PC-3 (cell line): ENCODE data around the gene RP2. TPM values are rescaled to one million over a fixed set of nuclear protein-coding genes. Genes with fewer than 3 reads are reported as not detected.

ENCODE experiments used
- ATAC-seq: fragments of 200-7000 bp; cut with Tn5 transposase; 2 replicates; pipeline ENCODE4 v1.9.1; 2020; ENCODE audit warnings: mild to moderate bottlenecking, moderate library complexity
- BruUV-seq: library from RNA; stranded (reverse); fragments of 400-500 nt; replicated peaks from 2 replicates; lab custom pipeline; 2021; lab: Mats Ljungman, UMichigan
- CTCF ChIA-PET: fragments of 300-600 bp; sonication (Branson Sonifier 250); formaldehyde crosslinking; loops from one replicate; lab custom pipeline; 2022; ENCODE audit warnings: antibody characterized with exemption; lab: Charles Lee
- POLR2A ChIA-PET: fragments of 300-600 bp; sonication (Branson Sonifier 250); formaldehyde crosslinking; loops from one replicate; lab custom pipeline; 2022; ENCODE audit warnings: antibody characterized with exemption; ENCODE audit not compliant: unreplicated experiment; lab: Charles Lee
- DNase-seq: peaks from one replicate; pipeline ENCODE4 v3.0.0-alpha.2; 2015
- H2AFZ ChIP-seq: fragments of 300-600 bp; sonication (generic); 2 replicates; pipeline ENCODE4 v1.6.0; 2016; ENCODE audit warnings: antibody characterized with exemption, low read length
- H3F3A ChIP-seq: fragments of 300-600 bp; sonication (generic); one replicate; pipeline ENCODE4 v1.6.0; 2017; ENCODE audit warnings: antibody characterized with exemption, low read length, control low read depth, mild to moderate bottlenecking; ENCODE audit not compliant: unreplicated experiment
- H3K27ac ChIP-seq: fragments of 300-600 bp; sonication (generic); 2 replicates; pipeline ENCODE4 v1.5.1; 2016; ENCODE audit warnings: mild to moderate bottlenecking, low read length
- H3K27me3 ChIP-seq: fragments of 300-600 bp; sonication (generic); 2 replicates; pipeline ENCODE4 v1.6.1; 2016; ENCODE audit warnings: low read length, mixed read lengths
- H3K36me3 ChIP-seq: fragments of 300-600 bp; sonication (generic); 2 replicates; pipeline ENCODE4 v1.6.1; 2016; ENCODE audit warnings: low read depth, mixed run types, low read length, mixed read lengths
- H3K4me1 ChIP-seq: fragments of 300-600 bp; sonication (generic); 2 replicates; pipeline ENCODE4 v1.5.1; 2016; ENCODE audit warnings: low read length; ENCODE audit not compliant: insufficient read depth
- H3K4me2 ChIP-seq: fragments of 300-600 bp; sonication (generic); 2 replicates; pipeline ENCODE4 v1.6.0; 2016; ENCODE audit warnings: low read length
- H3K4me3 ChIP-seq: fragments of 300-600 bp; sonication (generic); 2 replicates; pipeline ENCODE4 v1.5.1; 2016; ENCODE audit warnings: mild to moderate bottlenecking, low read length, mixed read lengths
- H3K79me2 ChIP-seq: fragments of 300-600 bp; sonication (generic); 2 replicates; pipeline ENCODE4 v1.6.1; 2017; ENCODE audit warnings: low read length, mixed read lengths
- H3K9ac ChIP-seq: fragments of 300-600 bp; sonication (generic); 2 replicates; pipeline ENCODE4 v1.6.0; 2016; ENCODE audit warnings: mild to moderate bottlenecking, low read length
- H3K9me2 ChIP-seq: fragments of 300-600 bp; sonication (generic); replicated peaks from 2 replicates; pipeline ENCODE4 v1.6.1; 2016; ENCODE audit warnings: mixed run types, low read length, mixed read lengths
- H3K9me3 ChIP-seq: fragments of 300-600 bp; sonication (generic); 2 replicates; pipeline ENCODE4 v1.6.1; 2016; ENCODE audit warnings: low read length, mixed read lengths
- H4K20me1 ChIP-seq: fragments of 300-600 bp; sonication (generic); 2 replicates; pipeline ENCODE4 v1.6.1; 2016; ENCODE audit warnings: low read length, mixed read lengths
- CTCF ChIP-seq: fragments of 300-600 bp; sonication (generic); conservative IDR thresholded peaks from 2 replicates; pipeline ENCODE4 v1.5.1; 2017; ENCODE audit warnings: antibody characterized with exemption, low read depth, mild to moderate bottlenecking, low read length
- EZH2 ChIP-seq: fragments of 300-600 bp; sonication (generic); IDR thresholded peaks from one replicate; pipeline ENCODE4 v1.6.1; 2017; ENCODE audit warnings: antibody characterized with exemption, mild to moderate bottlenecking, low read length; ENCODE audit not compliant: unreplicated experiment
- EZH2phosphoT487 ChIP-seq: fragments of 300-600 bp; sonication (generic); IDR thresholded peaks from 2 replicates; pipeline ENCODE4 v1.6.1; 2018; ENCODE audit warnings: mild to moderate bottlenecking, antibody characterized with exemption, low read length, borderline replicate concordance
- intact Hi-C: fragments of 100-400 bp; cut with micrococcal nuclease; formaldehyde crosslinking; loops from 2 replicates; pipeline ENCODE4 v1.9.0; 2023
- total RNA-seq: library from RNA; depleted of rRNA; stranded (reverse); fragments of >200 nt; gene quantifications from 2 replicates; pipeline ENCODE4 v1.2.3, GENCODE V29; 2014

The RP2 gene
- total RNA-seq, 1 experiment from 2014 or later: 11.0 TPM

GRCh38 chrX:46838486-46838870 lies 1.6 kb downstream of the RP2 start:
- DNase-seq (no peak), ATAC-seq (no peak)
- ChIA-PET CTCF (no interaction called here), POLR2A (interaction anchor here (0.6 to 0.7 kb wide), 2 partner anchors 47 to 297 kb away, joined by 6 read pairs; no protein-coding TSS in a partner anchor)
- H3K36me3 ChIP-seq: no peaks in the 10 kb centered on the region
- intact Hi-C loops: no loop called here
- peak overlapping the region; percentile 68 for H3K27ac ChIP-seq
- peaks cover 5% of the 10 kb centered on the region; the same call in 1 of the 2 replicates for H4K20me1 ChIP-seq
- H3F3A ChIP-seq: no peaks in the 10 kb centered on the region
- no TSS peak for BruUV-seq
- H3K9me2 ChIP-seq: no peaks in the 10 kb centered on the region
- peak overlapping the region; percentile 82 for H3K9ac ChIP-seq
- H3K27me3 ChIP-seq: no peaks in the 10 kb centered on the region
- TF ChIP-seq EZH2: no peak
- TF ChIP-seq EZH2phosphoT487: no peak
- no peak for TF ChIP-seq CTCF
- peaks cover 13% of the 10 kb centered on the region for H3K4me1 ChIP-seq
- H3K79me2 ChIP-seq: peaks cover 63% of the 10 kb centered on the region
- peak overlapping the region; percentile 89 for H3K4me2 ChIP-seq
- peak overlapping the region; percentile 84; the same call in 1 of the 2 replicates for H2AFZ ChIP-seq
- no peaks in the 10 kb centered on the region for H3K9me3 ChIP-seq
- peak overlapping the region; percentile 82 for H3K4me3 ChIP-seq

- Histone ChIP-seq H3K27me3 (no peaks in the 10 kb centered on the region), H3F3A (no peaks in the 10 kb centered on the region), H3K27ac (peak overlapping the region; percentile 68), H3K4me3 (peak overlapping the region; percentile 82), H3K79me2 (peaks cover 66% of the 10 kb centered on the region), H3K9me3 (no peaks in the 10 kb centered on the region), H4K20me1 (peaks cover 5% of the 10 kb centered on the region; the same call in 1 of the 2 replicates), H3K9me2 (no peaks in the 10 kb centered on the region), H2AFZ (no peak overlapping the region), H3K36me3 (no peaks in the 10 kb centered on the region), H3K4me1 (peaks cover 13% of the 10 kb centered on the region), H3K4me2 (peak overlapping the region; percentile 89), H3K9ac (peak overlapping the region; percentile 6; the same call in 1 of the 2 replicates)
- TF ChIP-seq EZH2: no peak
- no peak for TF ChIP-seq EZH2phosphoT487
- TF ChIP-seq CTCF: no peak
- intact Hi-C loops: no loop called here
- BruUV-seq: no TSS peak
- ChIA-PET POLR2A (interaction anchor here (0.6 to 0.7 kb wide), 3 partner anchors 41 to 296 kb away, joined by 3 to 6 read pairs (median 6); no protein-coding TSS in a partner anchor), CTCF (no interaction called here)
- ATAC-seq (no peak), DNase-seq (no peak)
Measured at GRCh38 chrX:46838974-46839480, 2.2 kb downstream of the RP2 start.

- no peak for TF ChIP-seq CTCF
- no peak for TF ChIP-seq EZH2
- no peak for TF ChIP-seq EZH2phosphoT487
- no peaks in the 10 kb centered on the region for H3K9me2 ChIP-seq
- no peak overlapping the region for H3K4me3 ChIP-seq
- H2AFZ ChIP-seq: no peak overlapping the region
- no peaks in the 10 kb centered on the region for H3K36me3 ChIP-seq
- ChIA-PET POLR2A (interaction anchor here (0.5 kb wide), 1 partner anchor 221 kb away, joined by 3 read pairs; no protein-coding TSS in a partner anchor), CTCF (interaction anchor here (0.6 kb wide), 1 partner anchor 10 kb away, joined by 6 read pairs; no protein-coding TSS in a partner anchor)
- H3K4me1 ChIP-seq: peaks cover 13% of the 10 kb centered on the region
- DNase-seq (no peak), ATAC-seq (no peak)
- no peaks in the 10 kb centered on the region for H3K27me3 ChIP-seq
- H3K9ac ChIP-seq: no peak overlapping the region
- intact Hi-C loops: no loop called here
- no TSS peak for BruUV-seq
- no peaks in the 10 kb centered on the region for H3F3A ChIP-seq
- H4K20me1 ChIP-seq: peaks cover 5% of the 10 kb centered on the region; the same call in 1 of the 2 replicates
- H3K79me2 ChIP-seq: peaks cover 74% of the 10 kb centered on the region
- H3K4me2 ChIP-seq: no peak overlapping the region
- H3K27ac ChIP-seq: no peak overlapping the region
- no peaks in the 10 kb centered on the region for H3K9me3 ChIP-seq
Measured at GRCh38 chrX:46840946-46841345, 4.1 kb downstream of the RP2 start.
